GM12878 (cell line): ENCODE results near the gene HMCN1. TPM values are rescaled to one million over a fixed set of nuclear protein-coding genes. Genes with fewer than 3 reads are reported as not detected.

Source experiments
- ATAC-seq: fragments of 200-7000 bp; cut with Tn5 transposase; 3 replicates; pipeline ENCODE4 v1.9.1; 2020; ENCODE audit warnings: mild to moderate bottlenecking, moderate library complexity
- BruUV-seq: library from RNA; stranded (reverse); fragments of 400-500 nt; replicated peaks from 2 replicates; lab custom pipeline; 2021; lab: Mats Ljungman, UMichigan
- CTCF ChIA-PET: fragments of 300-600 bp; sonication (Branson Sonifier 250); formaldehyde crosslinking; extraction: SDS; loops from one replicate; lab custom pipeline; 2021; ENCODE audit warnings: inconsistent platforms; lab: Yijun Ruan, JAX
- POLR2A ChIA-PET: fragments of 350-600 bp; formaldehyde crosslinking; extraction: SDS; loops from one replicate; lab custom pipeline; 2021; ENCODE audit warnings: inconsistent platforms; lab: Charles Lee
- RAD21 ChIA-PET: fragments of 300-600 bp; sonication (Branson Sonifier 250); formaldehyde crosslinking; loops from one replicate; lab custom pipeline; 2023; ENCODE audit warnings: antibody characterized with exemption; ENCODE audit not compliant: unreplicated experiment; lab: Charles Lee
- SMC1A ChIA-PET: fragments of 300-600 bp; sonication (Branson Sonifier 250); formaldehyde crosslinking; loops from one replicate; lab custom pipeline; 2023; ENCODE audit not compliant: unreplicated experiment, uncharacterized antibody; lab: Charles Lee
- DNase-seq: peaks from one replicate; pipeline ENCODE4 v3.0.0-alpha.2; 2011; ENCODE audit warnings: low read depth, low spot score
- FAIRE-seq: peaks from 3 replicates; lab custom pipeline; 2011; peaks lifted over from hg19 to GRCh38; lab: Jason Lieb, UNC
- H2AFZ ChIP-seq: 2 replicates; pipeline ENCODE4 v1.6.0; 2011; ENCODE audit warnings: low read depth, low read length, control low read depth; ENCODE audit not compliant: control insufficient read depth
- H3K27ac ChIP-seq: 2 replicates; pipeline ENCODE4 v1.5.1; 2011; ENCODE audit warnings: control low read depth; ENCODE audit not compliant: control insufficient read depth, insufficient read depth
- H3K27me3 ChIP-seq, 2 experiments: replicated peaks in 1 of 2; 2 replicates each; pipeline versions ENCODE4 v1.6.0 to v1.6.1; 2011; ENCODE audit warnings: low read length in 1 of 2; ENCODE audit not compliant: control insufficient read depth in 2 of 2, insufficient read depth in 2 of 2
- H3K36me3 ChIP-seq, 2 experiments: 2 replicates each; pipeline ENCODE4 v1.5.1; 2011; ENCODE audit warnings: low read length in 1 of 2; ENCODE audit not compliant: control insufficient read depth in 2 of 2, insufficient read depth in 2 of 2
- H3K4me1 ChIP-seq: 2 replicates; pipeline ENCODE4 v1.6.1; 2011; ENCODE audit warnings: mild to moderate bottlenecking, low read length, moderate library complexity, mixed read lengths; ENCODE audit not compliant: control insufficient read depth, insufficient read depth
- H3K4me2 ChIP-seq: 2 replicates; pipeline ENCODE4 v1.6.0; 2011; ENCODE audit warnings: control low read depth; ENCODE audit not compliant: control insufficient read depth, insufficient read depth
- H3K4me3 ChIP-seq: fragments of 200-600 bp; sonication (generic); 2 replicates; pipeline ENCODE4 v1.5.1; 2016
- H3K79me2 ChIP-seq: 2 replicates; pipeline ENCODE4 v1.6.0; 2011; ENCODE audit warnings: low read length; ENCODE audit not compliant: control insufficient read depth, insufficient read depth
- H3K9ac ChIP-seq: 2 replicates; pipeline ENCODE4 v1.8.0; 2011; ENCODE audit warnings: low read length, control low read depth, mixed read lengths; ENCODE audit not compliant: control insufficient read depth, insufficient read depth
- H3K9me3 ChIP-seq: replicated peaks from 3 replicates; pipeline ENCODE4 v1.5.1; 2011; ENCODE audit warnings: mild to moderate bottlenecking, low read length; ENCODE audit not compliant: control insufficient read depth, insufficient read depth
- H4K20me1 ChIP-seq: 2 replicates; pipeline ENCODE4 v1.6.0; 2011; ENCODE audit not compliant: control insufficient read depth, insufficient read depth
- ATF3 ChIP-seq: IDR thresholded peaks from 2 replicates; pipeline ENCODE4 v1.6.1; 2011; ENCODE audit warnings: low read depth, mild to moderate bottlenecking, low read length, moderate library complexity, borderline replicate concordance; ENCODE audit errors: extremely low read depth
- CHD2 ChIP-seq: IDR thresholded peaks from 2 replicates; pipeline ENCODE4 v1.6.1; 2011; ENCODE audit warnings: low read depth, low read length, improper control_type of control experiment, borderline replicate concordance
- IKZF2 ChIP-seq, 2 experiments: fragments of 450-650 bp; IDR thresholded peaks; 2 replicates each; pipeline ENCODE4 v1.6.1; 2017; ENCODE audit warnings: mild to moderate bottlenecking in 2 of 2, moderate library complexity in 2 of 2
- MXI1 ChIP-seq: fragments of 150-350 bp; IDR thresholded peaks from 2 replicates; pipeline ENCODE4 v1.6.1; 2011; ENCODE audit warnings: low read depth, mild to moderate bottlenecking, inconsistent platforms, low read length, improper control_type of control experiment
- NRF1 ChIP-seq: conservative IDR thresholded peaks from 2 replicates; pipeline ENCODE4 v1.6.1; 2011; ENCODE audit warnings: mild to moderate bottlenecking, low read depth, low read length, improper control_type of control experiment
- RAD21 ChIP-seq: IDR thresholded peaks from 2 replicates; pipeline ENCODE4 v1.6.1; 2011; ENCODE audit warnings: mild to moderate bottlenecking, low read depth, low read length, moderate library complexity; ENCODE audit not compliant: insufficient read depth
- RAD51 ChIP-seq: fragments of 450-650 bp; IDR thresholded peaks from 2 replicates; pipeline ENCODE4 v1.6.1; 2016; ENCODE audit warnings: moderate library complexity, mild to moderate bottlenecking, inconsistent platforms
- SREBF1 ChIP-seq: IDR thresholded peaks from 2 replicates; pipeline ENCODE4 v1.6.1; 2012; ENCODE audit warnings: mild to moderate bottlenecking, low read length
- TCF7 ChIP-seq: IDR thresholded peaks from 2 replicates; pipeline ENCODE4 v1.6.1; 2014; ENCODE audit warnings: antibody characterized with exemption, borderline replicate concordance
- ZNF24 ChIP-seq: fragments of 450-650 bp; IDR thresholded peaks from 2 replicates; pipeline ENCODE4 v1.6.1; 2017; ENCODE audit warnings: antibody characterized with exemption, mild to moderate bottlenecking
- ZNF274 ChIP-seq: IDR thresholded peaks from one replicate; pipeline ENCODE4 v1.8.0; 2011; ENCODE audit not compliant: insufficient read length, insufficient read depth
- ZNF687 ChIP-seq: fragments of 450-650 bp; IDR thresholded peaks from 2 replicates; pipeline ENCODE4 v1.6.1; 2017; ENCODE audit warnings: mild to moderate bottlenecking, moderate library complexity
- in situ Hi-C: fragments of 300-500 bp; cut with MboI; formaldehyde crosslinking; loops from 9 replicates; pipeline ENCODE4 v1.14.3; 2018; ENCODE audit warnings: mixed read lengths
- intact Hi-C: fragments of 100-400 bp; cut with micrococcal nuclease; formaldehyde crosslinking; loops from one replicate; pipeline ENCODE4 v1.14.2; 2022; ENCODE audit not compliant: unreplicated experiment
- polyA plus RNA-seq, 11 experiments: library from polyadenylated mRNA; depleted of rRNA in 4 of 11; unstranded in 6 of 11; stranded (reverse) in 5 of 11; fragments of >200 nt; fragmentation: Nextera tagmentation in 4 of 11; fragmentation: Illumina TruSeq in 1 of 11; extraction: Ambion mirVana in 4 of 11; extraction: Trizol in 1 of 11; gene quantifications; 1 replicate in 1 of 11; 2 replicates in 10 of 11; pipeline versions ENCODE4 v1.2.1 to v1.2.3, GENCODE V29; 2011 to 2016; ENCODE audit warnings: inconsistent platforms in 2 of 11, missing spikeins in 2 of 11, low read depth in 1 of 11
- total RNA-seq, 4 experiments: library from RNA; depleted of rRNA in 3 of 4; stranded (reverse); fragments of >200 nt in 3 of 4; fragmentation: Illumina TruSeq in 1 of 4; extraction: Trizol in 1 of 4; gene quantifications; 2 replicates each; pipeline versions ENCODE4 v1.2.1 to v1.2.3, GENCODE V29; 2013 to 2021
- TF ChIP-seq, protein P1 (sequence below): fragments of 450-650 bp; IDR thresholded peaks from 2 replicates; pipeline ENCODE4 v1.6.1; 2017; ENCODE audit warnings: mild to moderate bottlenecking, moderate library complexity
- TF ChIP-seq, protein P2 (sequence below): fragments of 150-350 bp; IDR thresholded peaks from 2 replicates; pipeline ENCODE4 v1.6.1; 2014; ENCODE audit warnings: mild to moderate bottlenecking, low read depth, low read length

Gene HMCN1
- total and polyA plus RNA-seq, 10 of the 15 experiments (the other 5 are each of a cell fraction or from before 2014, with no cell fraction given) = under 0.01 to 0.07 TPM; not detected in 8

DNA sequence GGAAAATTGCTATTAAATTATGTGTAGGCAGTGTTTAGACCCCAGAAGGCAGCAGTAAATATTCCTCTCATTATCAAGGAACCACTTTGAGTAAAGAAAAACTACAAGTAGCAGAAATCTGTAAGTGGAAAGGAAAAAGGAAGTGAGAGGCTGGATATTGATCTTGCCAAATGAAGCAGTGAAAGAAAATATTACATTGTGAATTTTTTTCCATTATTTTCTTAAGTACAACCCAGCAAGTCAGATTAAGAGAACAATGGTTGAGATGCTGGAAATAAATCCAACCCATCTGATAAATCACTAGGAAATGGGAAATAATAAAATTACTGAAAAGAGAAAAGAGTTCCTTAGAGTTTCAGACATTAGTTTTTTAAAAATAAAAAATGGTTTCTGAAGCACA is 106.7 kb downstream of the HMCN1 start:
- no TSS peak for BruUV-seq

More for the DNA sequence above, 106.7 kb downstream of the HMCN1 start:
- H4K20me1 ChIP-seq = no peaks in the 10 kb centered on the region
- DNase-seq = no peak
- no peak for TF ChIP-seq IKZF2 (IDR thresholded peaks at IDR 0.05)
- TF ChIP-seq TCF7 = no peak
- no peak for TF ChIP-seq NRF1
- TF ChIP-seq MXI1 = no peak
- no peak for TF ChIP-seq ZNF274
- no peak for TF ChIP-seq CHD2
- TF ChIP-seq, protein P1, sequence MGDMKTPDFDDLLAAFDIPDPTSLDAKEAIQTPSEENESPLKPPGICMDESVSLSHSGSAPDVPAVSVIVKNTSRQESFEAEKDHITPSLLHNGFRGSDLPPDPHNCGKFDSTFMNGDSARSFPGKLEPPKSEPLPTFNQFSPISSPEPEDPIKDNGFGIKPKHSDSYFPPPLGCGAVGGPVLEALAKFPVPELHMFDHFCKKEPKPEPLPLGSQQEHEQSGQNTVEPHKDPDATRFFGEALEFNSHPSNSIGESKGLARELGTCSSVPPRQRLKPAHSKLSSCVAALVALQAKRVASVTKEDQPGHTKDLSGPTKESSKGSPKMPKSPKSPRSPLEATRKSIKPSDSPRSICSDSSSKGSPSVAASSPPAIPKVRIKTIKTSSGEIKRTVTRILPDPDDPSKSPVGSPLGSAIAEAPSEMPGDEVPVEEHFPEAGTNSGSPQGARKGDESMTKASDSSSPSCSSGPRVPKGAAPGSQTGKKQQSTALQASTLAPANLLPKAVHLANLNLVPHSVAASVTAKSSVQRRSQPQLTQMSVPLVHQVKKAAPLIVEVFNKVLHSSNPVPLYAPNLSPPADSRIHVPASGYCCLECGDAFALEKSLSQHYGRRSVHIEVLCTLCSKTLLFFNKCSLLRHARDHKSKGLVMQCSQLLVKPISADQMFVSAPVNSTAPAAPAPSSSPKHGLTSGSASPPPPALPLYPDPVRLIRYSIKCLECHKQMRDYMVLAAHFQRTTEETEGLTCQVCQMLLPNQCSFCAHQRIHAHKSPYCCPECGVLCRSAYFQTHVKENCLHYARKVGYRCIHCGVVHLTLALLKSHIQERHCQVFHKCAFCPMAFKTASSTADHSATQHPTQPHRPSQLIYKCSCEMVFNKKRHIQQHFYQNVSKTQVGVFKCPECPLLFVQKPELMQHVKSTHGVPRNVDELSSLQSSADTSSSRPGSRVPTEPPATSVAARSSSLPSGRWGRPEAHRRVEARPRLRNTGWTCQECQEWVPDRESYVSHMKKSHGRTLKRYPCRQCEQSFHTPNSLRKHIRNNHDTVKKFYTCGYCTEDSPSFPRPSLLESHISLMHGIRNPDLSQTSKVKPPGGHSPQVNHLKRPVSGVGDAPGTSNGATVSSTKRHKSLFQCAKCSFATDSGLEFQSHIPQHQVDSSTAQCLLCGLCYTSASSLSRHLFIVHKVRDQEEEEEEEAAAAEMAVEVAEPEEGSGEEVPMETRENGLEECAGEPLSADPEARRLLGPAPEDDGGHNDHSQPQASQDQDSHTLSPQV = no peak
- no peak for TF ChIP-seq ATF3
- no peak for TF ChIP-seq ZNF687
- TF ChIP-seq SREBF1 = no peak
- TF ChIP-seq RAD51 = no peak
- TF ChIP-seq RAD21 = no peak
- no peak for TF ChIP-seq ZNF24
- TF ChIP-seq, protein P2, sequence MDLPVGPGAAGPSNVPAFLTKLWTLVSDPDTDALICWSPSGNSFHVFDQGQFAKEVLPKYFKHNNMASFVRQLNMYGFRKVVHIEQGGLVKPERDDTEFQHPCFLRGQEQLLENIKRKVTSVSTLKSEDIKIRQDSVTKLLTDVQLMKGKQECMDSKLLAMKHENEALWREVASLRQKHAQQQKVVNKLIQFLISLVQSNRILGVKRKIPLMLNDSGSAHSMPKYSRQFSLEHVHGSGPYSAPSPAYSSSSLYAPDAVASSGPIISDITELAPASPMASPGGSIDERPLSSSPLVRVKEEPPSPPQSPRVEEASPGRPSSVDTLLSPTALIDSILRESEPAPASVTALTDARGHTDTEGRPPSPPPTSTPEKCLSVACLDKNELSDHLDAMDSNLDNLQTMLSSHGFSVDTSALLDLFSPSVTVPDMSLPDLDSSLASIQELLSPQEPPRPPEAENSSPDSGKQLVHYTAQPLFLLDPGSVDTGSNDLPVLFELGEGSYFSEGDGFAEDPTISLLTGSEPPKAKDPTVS = no peak
- ChIA-PET RAD21 (no interaction called here), CTCF (no interaction called here), POLR2A (no interaction called here), SMC1A (no interaction called here)
- ATAC-seq = no peak
- FAIRE-seq = no peak
- H3K27me3 ChIP-seq = no peaks in the 10 kb centered on the region
- no peaks in the 10 kb centered on the region for H3K9me3 ChIP-seq
- no peaks in the 10 kb centered on the region for H3K4me1 ChIP-seq
- no peaks in the 10 kb centered on the region for H3K79me2 ChIP-seq
- in situ Hi-C loops = no loop called here
- H3K27ac ChIP-seq = no peak overlapping the region
- no peak overlapping the region for H3K4me3 ChIP-seq
- no peak overlapping the region for H3K4me2 ChIP-seq
- no peak overlapping the region for H2AFZ ChIP-seq
- no peak overlapping the region for H3K9ac ChIP-seq
- H3K36me3 ChIP-seq = no peaks in the 10 kb centered on the region
- intact Hi-C loops = no loop called here
